NT2/D1 (cell line): Measurements from ENCODE around the gene KRT80.

Experiments
- SUZ12 ChIP-seq: IDR thresholded peaks from 2 replicates; pipeline ENCODE4 v1.6.1; 2011; ENCODE audit not compliant: insufficient read length, insufficient read depth; ENCODE audit errors: extremely low read depth
- YY1 ChIP-seq: IDR thresholded peaks from 2 replicates; pipeline ENCODE4 v1.6.1; 2011; ENCODE audit not compliant: insufficient read length, insufficient read depth

DNA sequence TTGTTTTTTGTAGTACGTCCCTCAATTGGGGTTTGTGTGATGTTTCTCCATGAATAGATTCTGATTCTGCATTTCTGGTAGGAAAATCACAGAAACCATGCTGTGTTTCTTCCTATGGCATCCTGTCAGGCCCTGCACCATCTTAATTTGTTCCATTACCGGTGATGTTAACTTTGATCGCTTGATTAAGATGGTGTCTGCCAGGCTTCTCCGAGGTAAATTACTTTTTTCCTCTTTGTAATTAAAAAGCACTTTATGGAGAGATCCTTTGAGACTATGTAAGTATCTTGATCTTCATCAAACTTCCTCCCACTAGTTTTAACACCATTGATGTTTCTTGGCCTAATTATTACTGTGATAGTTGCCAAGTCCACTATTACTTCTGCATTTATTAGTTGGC lies 26.2 kb upstream of the KRT80 start:
- TF ChIP-seq YY1 (no peak), SUZ12 (no peak)
